Activated naive CD4-positive, alpha-beta T cell (primary cell): ENCODE measurements around the gene SOCS3.

ENCODE experiments used
- DNase-seq, 4 experiments: peaks; one replicate each; lab custom pipeline; 2025; lab: John Stamatoyannopoulos, UW

SOCS3 gene

GRCh38 chr17:78367193-78367592 is 7.3 kb upstream of the SOCS3 start:
- DNase-seq: no peak

- DNase-seq: no peak
Measured at GRCh38 chr17:78366109-78366848, 6.4 kb upstream of the SOCS3 start.

GRCh38 chr17:78365561-78366108 is 5.8 kb upstream of the SOCS3 start:
- DNase-seq: no peak

- DNase-seq: no peak
Measured at GRCh38 chr17:78364436-78365281, 4.8 kb upstream of the SOCS3 start.

GRCh38 chr17:78362671-78363070 is 2.8 kb upstream of the SOCS3 start:
- DNase-seq: no peak

GRCh38 chr17:78362232-78362631 is 2.4 kb upstream of the SOCS3 start:
- DNase-seq: no peak

- no peak for DNase-seq
Measured at GRCh38 chr17:78361225-78361701, 1.4 kb upstream of the SOCS3 start.

GRCh38 chr17:78360371-78361224 is 721 bp upstream of the SOCS3 start:
- DNase-seq: peak; percentile 70 to 93 (median 91)

- DNase-seq: peak in 1 of 4 experiments; percentile 38
Measured at GRCh38 chr17:78359321-78359996, 418 bp downstream of the SOCS3 start.

- peak in 2 of 4 experiments; percentile 25 to 38 for DNase-seq
Measured at GRCh38 chr17:78358538-78359320, 1.1 kb downstream of the SOCS3 start.

GRCh38 chr17:78357672-78358537 is 2.0 kb downstream of the SOCS3 start:
- no peak for DNase-seq

GRCh38 chr17:78357177-78357586 is 2.7 kb downstream of the SOCS3 start:
- DNase-seq: peak in 1 of 4 experiments; percentile 23

- DNase-seq: peak; percentile 44 to 74 (median 60)
Measured at GRCh38 chr17:78356101-78356713, 3.7 kb downstream of the SOCS3 start.

- no peak for DNase-seq
Measured at GRCh38 chr17:78355701-78356100, 4.2 kb downstream of the SOCS3 start.

GRCh38 chr17:78355045-78355641 is 4.7 kb downstream of the SOCS3 start:
- no peak for DNase-seq

- no peak for DNase-seq
Measured at GRCh38 chr17:78353834-78354233, 6.0 kb downstream of the SOCS3 start.

- DNase-seq: no peak
Measured at GRCh38 chr17:78351449-78352006, 8.3 kb downstream of the SOCS3 start.
